ENCODE results near the gene GEN1. TPM values are rescaled to one million over a fixed set of nuclear protein-coding genes. Genes with fewer than 3 reads are reported as not detected.

Gene GEN1
- total and polyA plus RNA-seq, 10 of the 15 experiments (the other 5 are each of a cell fraction or from before 2014, with no cell fraction given): 6.0 to 49.6 (median 36.0) TPM

- TF ChIP-seq EGR1 (IDR thresholded peaks at IDR 0.05; ENCODE audit: borderline replicate concordance in 1 of 2, low read depth in 2 of 2, low read length in 2 of 2): no peak
- TF ChIP-seq NFIC (IDR thresholded peaks at IDR 0.05; ENCODE audit: low read depth, low read length): peak; percentile 97
- peak; percentile 51; the same call in 1 of the 2 replicates for TF ChIP-seq JUND (IDR thresholded peaks at IDR 0.05; ENCODE audit: low read depth, low read length)
- TF ChIP-seq SMAD5 (IDR thresholded peaks at IDR 0.05; ENCODE audit: low read depth): no peak
- no peak for TF ChIP-seq NR2C1 (IDR thresholded peaks at IDR 0.05)
- no peak for TF ChIP-seq KAT2A (conservative IDR thresholded peaks at IDR 0.05; ENCODE audit: control insufficient read depth, low read depth, low read length)
- peak; percentile 88 for TF ChIP-seq JUNB (IDR thresholded peaks at IDR 0.05)
- TF ChIP-seq NR2F1 (conservative IDR thresholded peaks at IDR 0.05): 0 out of 2 replicates have a peak, but pooled peaks have one; percentile 49
- peak; percentile 58 for TF ChIP-seq ATF2 (IDR thresholded peaks at IDR 0.05; ENCODE audit: low read length)
- no peak for TF ChIP-seq E2F4 (IDR thresholded peaks at IDR 0.05; ENCODE audit: low read depth, low read length)
- no peak for TF ChIP-seq NRF1 (conservative IDR thresholded peaks at IDR 0.05; ENCODE audit: low read depth, low read length)
- TF ChIP-seq MYB (IDR thresholded peaks at IDR 0.05; ENCODE audit: borderline replicate concordance, low read depth, low read length): no peak
- peak; percentile 96 for TF ChIP-seq DPF2 (IDR thresholded peaks at IDR 0.05)
- no peak for TF ChIP-seq RFX5 (IDR thresholded peaks at IDR 0.05; ENCODE audit: low read depth, low read length)
- peak; percentile 41; the same call in 1 of the 2 replicates for TF ChIP-seq IRF4 (IDR thresholded peaks at IDR 0.05; ENCODE audit: low read depth, low read length)
- TF ChIP-seq E2F8 (IDR thresholded peaks at IDR 0.05; ENCODE audit: low read depth, partially characterized antibody): no peak
- peak; percentile 94 for TF ChIP-seq BCL11A (IDR thresholded peaks at IDR 0.05; ENCODE audit: low read depth, low read length)
- no peak for TF ChIP-seq MAX (IDR thresholded peaks at IDR 0.05; ENCODE audit: low read depth, low read length)
- no peak for TF ChIP-seq POLR2AphosphoS2 (IDR thresholded peaks at IDR 0.05; ENCODE audit: low read depth, low read length)
- peak; percentile 99 for TF ChIP-seq MEF2B (IDR thresholded peaks at IDR 0.05; ENCODE audit: partially characterized antibody, poor library complexity, severe bottlenecking)
- TF ChIP-seq USF2 (IDR thresholded peaks at IDR 0.05; ENCODE audit: borderline replicate concordance, low read depth, low read length): no peak
- 0 out of 2 replicates have a peak, but pooled peaks have one; percentile 33 for TF ChIP-seq ZBED1 (IDR thresholded peaks at IDR 0.05; ENCODE audit: borderline replicate concordance)
- TF ChIP-seq SUZ12 (IDR thresholded peaks at IDR 0.05; ENCODE audit: unreplicated experiment): no peak
- peak; percentile 31 to 80; a peak in 3 of 4 replicates for TF ChIP-seq EP300 (IDR thresholded peaks at IDR 0.05; ENCODE audit: borderline replicate concordance in 1 of 2, control insufficient read depth in 1 of 2, low read depth in 2 of 2, low read length in 2 of 2)
- no peak for TF ChIP-seq STAT1 (conservative IDR thresholded peaks at IDR 0.05)
These were observed 60.0 kb downstream of the GEN1 start (continued) for GRCh38 chr2:17813742-17814473.
